ENCODE measurements around the gene SSPN.

GRCh38 chr12:26212988-26213387, 17.6 kb downstream of the SSPN start:
- TF ChIP-seq CTCF (IDR thresholded peaks at IDR 0.05) (no peak), EP300 (IDR thresholded peaks at IDR 0.05) (no peak)
